NCI-H82 (cell line): ENCODE data around the gene RNF19B.

Source experiments
- DNase-seq: peaks from one replicate; lab custom pipeline; 2025; lab: John Stamatoyannopoulos, UW

The RNF19B gene

DNA sequence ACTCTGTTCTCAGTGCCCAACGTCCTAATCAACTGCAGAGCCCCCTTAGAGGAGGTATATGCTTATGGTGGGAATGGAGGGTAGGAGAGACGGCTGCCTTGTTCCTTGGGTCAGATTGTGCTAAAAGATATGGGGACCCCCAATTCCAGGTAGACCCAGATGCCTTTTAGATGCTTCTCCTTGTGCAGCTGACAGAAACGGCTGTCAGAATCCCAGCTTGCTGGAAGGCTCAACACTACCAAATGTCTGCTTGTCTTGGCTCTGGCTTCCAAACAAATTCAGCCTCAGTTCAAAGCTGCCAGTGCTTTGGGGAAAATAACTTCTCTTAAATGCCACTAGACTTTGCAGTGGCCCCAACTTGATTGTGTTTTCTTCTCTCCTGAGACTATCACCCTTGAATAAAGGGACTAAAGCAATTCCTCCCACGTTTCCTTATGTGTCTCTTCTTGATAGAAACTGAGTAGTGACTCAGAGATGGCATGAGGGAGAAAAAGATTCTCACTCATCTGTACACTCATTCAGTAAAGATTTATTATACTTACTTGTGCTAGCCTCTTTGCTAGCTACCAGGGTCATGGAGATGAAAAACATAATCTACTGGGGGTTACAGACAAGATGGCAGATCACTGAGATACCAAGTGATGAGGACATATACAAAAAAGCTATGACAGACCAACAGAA, 3.4 kb upstream of the RNF19B start:
- no peak for DNase-seq

- no peak for DNase-seq
Observed at GRCh38 chr1:32966900-32967299, 2.3 kb upstream of the RNF19B start.

- no peak for DNase-seq
Observed at GRCh38 chr1:32965251-32965747, 690 bp upstream of the RNF19B start.

DNA sequence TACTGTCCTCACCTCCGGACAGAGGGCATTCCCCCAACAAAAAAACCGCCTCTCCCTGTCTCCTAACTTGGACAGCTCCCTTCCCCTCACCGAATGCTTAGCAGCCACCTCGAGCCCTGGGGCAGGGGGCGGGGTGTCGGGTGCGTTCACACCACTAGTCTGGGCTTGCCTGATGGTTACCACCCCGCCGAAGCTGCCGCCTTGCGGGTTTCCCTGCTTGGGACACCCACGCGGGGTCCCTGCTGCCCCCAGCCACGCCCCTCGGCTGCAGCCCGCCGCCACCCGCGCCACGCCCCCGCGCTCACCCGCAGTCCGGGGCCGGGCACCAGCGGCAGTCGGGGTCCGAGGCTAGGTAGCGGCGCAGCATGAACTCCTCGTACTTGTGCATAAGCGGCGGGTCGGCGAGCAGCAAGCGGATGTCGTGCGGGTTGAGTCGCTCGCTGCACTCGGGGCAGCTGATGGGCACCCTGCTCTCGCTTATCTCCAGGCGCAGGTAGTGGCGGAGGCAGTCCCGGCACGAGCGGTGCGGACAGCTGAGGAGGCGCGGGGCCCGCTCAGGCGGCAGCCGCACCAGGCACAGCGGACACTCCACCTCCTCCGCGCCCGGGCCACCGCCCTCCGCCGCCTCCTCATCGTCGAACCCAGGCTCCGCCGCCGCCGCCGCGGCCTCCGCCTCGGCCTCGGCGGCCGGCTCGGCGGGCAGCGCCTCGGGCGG, 706 bp downstream of the RNF19B start:
- peak; percentile 54 for DNase-seq

- DNase-seq: no peak
Observed at GRCh38 chr1:32962248-32962896, 2.2 kb downstream of the RNF19B start.

DNA sequence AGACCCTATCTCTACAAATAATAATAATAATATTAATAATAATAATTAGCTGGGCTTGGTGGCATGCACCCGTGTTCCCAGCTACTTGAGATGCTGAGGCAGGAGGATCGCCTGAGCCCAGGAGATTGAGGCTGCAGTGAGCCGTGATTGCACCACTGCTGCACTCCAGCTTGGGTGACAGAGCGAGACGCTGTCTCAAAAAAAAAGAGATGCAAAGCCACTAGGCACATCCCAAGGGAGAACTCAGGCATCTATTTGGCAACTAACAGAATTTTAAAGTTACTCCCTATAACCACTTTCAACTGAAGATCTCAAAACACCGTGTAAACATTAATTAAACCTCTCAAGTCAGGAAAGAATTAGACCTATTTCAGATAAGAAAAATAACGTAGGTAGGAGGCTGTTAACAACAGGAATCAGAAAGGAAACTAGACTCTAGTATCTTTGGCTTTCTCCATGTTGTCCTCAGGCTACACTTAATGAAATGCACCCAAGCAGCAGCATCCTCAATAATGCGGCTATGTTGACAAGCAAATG, 3.7 kb downstream of the RNF19B start:
- no peak for DNase-seq

DNA sequence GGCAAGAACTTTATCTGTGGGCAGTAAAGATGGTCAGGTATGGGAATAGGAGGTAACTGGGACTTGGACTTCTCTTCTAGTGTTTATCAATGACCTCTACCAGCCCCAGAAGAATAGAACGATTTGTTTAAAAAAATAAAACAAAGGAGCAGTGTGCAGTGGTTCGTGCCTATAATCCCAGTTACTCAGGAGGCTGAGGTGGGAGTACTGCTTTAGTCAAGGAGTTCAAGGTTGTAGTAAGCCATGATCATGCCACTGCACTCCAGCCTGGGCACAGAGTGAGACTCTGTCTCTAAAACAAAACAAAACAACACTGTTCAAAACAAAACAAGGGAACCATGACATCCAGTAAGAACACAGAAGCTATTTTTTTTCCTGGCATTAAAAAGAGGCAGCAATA, 4.3 kb downstream of the RNF19B start:
- no peak for DNase-seq

DNA sequence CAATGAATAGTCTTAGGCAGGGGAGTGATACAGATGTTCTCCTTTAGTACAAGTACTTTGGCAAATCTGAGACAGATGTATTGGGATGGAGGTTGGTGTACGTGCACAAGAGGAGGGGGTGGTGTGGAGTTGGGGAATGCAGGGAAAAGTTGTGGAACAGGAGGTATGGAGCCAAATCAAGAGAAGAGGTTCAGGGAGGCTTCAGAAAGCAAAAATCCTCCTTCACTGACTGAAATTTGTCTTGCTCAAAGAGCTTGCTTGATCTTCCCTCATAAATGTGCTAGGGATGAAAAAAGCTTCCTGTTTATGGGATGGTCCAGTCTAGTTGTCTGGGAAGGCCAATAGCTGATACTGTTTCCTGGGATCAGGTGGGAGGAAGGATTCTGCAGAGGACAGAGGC, 5.8 kb downstream of the RNF19B start:
- DNase-seq: no peak

DNA sequence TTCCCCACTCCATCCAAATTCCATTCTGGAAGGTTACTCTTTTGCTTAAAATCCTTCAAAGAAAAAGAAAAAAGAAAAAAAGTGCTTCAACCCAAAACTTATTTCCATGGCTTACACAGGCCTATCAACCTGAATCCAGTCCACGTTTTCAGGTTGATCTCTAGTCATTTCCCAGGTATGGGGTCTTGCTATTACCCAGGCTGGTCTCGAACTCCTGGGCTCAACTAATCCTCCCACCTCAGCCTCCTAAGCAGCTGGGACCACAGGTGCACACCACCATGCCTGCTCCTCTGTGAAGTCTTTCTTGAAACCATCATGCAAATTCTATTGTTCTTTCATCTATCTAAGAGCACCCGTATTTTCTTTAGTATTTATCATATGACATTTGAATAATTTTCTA, 7.6 kb downstream of the RNF19B start:
- no peak for DNase-seq

- no peak for DNase-seq
Observed at GRCh38 chr1:32954168-32954567, 10.4 kb downstream of the RNF19B start.

GRCh38 chr1:32953495-32953894, 11.1 kb downstream of the RNF19B start:
- no peak for DNase-seq

DNA sequence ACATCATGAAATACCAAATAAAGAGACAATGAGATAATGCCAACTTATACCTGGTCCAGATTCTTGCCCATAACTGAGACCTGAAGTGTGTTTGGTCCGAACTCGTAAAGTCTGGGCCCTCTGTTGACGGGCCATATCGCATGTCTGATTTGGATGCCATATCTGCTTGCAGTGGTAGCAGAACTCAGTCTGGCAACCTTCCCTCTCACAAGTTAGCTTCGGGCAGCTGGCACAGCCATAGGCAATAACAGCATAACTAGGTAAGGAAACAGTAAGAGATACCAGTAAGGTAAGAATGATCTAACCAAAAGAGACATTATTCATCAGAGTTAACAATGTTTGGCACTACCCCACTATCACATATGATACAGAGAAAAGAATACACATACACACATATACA, 15.1 kb downstream of the RNF19B start:
- DNase-seq: no peak

GRCh38 chr1:32948905-32949304, 15.7 kb downstream of the RNF19B start:
- DNase-seq: no peak

DNA sequence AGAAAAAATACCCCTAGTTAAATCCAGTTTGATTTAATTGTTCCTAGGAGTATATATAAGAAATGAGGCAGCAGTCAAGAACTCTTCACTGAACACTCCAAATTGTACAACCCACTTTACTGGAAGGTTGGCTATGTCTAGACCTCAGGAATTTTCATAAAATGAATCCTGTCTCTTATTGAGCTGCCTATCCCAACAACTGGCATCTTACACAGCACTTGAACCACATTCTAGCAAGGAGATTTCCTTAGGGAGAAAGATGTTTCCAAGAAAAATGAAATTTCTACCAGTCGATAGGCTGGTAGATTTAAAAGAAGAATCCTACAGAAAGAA, 16.3 kb downstream of the RNF19B start:
- no peak for DNase-seq

- no peak for DNase-seq
Observed at GRCh38 chr1:32947669-32948389, 16.8 kb downstream of the RNF19B start.

GRCh38 chr1:32946413-32946812, 18.2 kb downstream of the RNF19B start:
- no peak for DNase-seq

DNA sequence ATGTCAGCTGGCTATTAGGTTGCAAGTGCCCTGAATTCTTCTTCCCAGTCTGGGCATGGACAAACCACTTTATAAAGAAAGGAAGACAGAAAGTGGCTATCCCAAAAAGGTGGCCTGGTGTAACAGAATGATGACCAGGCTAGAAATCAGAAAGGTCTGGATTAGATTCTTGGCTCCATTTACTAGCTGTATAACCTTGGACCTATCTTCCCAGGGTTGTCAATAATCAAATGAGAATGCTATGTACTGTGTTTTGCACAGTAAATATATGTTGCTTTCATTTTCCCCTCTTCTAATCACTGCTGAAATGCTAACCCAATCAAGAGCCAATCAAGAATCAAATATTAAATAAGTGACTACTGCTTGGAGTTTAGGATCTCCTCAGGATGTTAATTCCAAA, 20.4 kb downstream of the RNF19B start:
- no peak for DNase-seq

GRCh38 chr1:32939655-32940371, 24.8 kb downstream of the RNF19B start:
- peak; percentile 71 for DNase-seq

DNA sequence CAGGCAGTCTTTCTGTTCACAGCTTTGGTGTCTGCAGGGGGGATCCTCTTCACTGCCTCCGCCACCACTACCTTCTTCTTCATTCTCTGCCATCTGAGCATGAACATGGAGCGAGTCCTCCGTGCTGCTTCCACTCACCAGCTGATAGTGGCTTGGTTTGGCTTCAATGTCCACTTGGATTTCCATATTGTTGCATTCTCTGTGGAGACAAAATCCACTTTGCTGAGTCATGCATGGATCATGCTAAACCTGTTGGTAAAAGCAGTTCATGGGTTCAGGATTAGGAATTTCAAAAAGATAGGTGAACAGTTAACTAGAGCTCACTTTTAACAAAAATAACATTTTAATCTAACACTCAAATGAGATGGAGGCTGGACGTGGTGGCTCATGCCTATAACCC, 27.5 kb downstream of the RNF19B start:
- no peak for DNase-seq

DNA sequence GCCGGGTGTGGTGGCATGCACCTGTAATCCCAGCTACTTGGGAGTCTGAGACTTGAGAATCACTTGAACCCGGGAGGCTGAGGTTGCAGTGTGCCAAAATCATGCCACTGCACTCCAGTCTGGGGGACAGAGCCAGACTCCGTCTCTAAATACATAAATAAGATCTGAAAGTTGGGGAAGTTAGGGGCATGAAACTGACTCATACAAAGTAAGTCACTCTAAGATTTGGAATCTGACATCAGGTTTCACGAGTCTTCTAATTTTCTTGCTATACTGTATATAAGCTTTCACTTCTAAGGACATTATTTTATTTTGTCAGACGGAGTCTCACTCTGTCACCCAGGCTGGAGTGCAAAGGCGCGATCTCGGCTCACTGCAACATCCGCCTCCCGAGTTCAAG, 30.1 kb downstream of the RNF19B start:
- DNase-seq: no peak

- DNase-seq: no peak
Observed at GRCh38 chr1:32933742-32934322, 30.8 kb downstream of the RNF19B start.
